Urinary bladder (tissue), 4 donors: Measurements from ENCODE around the gene TBC1D9B. TPM values are rescaled to one million over a fixed set of nuclear protein-coding genes. Genes with fewer than 3 reads are reported as not detected.

Experiments used
- DNase-seq: peaks from one replicate; pipeline ENCODE4 v3.0.0-alpha.2; 2015; ENCODE audit errors: extremely low spot score
- H3K27ac ChIP-seq: one replicate; pipeline ENCODE4 v1.5.1; 2013; ENCODE audit warnings: low read depth, mild to moderate bottlenecking, moderate library complexity
- H3K36me3 ChIP-seq: one replicate; pipeline ENCODE4 v1.6.1; 2013; ENCODE audit warnings: mild to moderate bottlenecking, moderate library complexity; ENCODE audit not compliant: insufficient read depth
- H3K4me1 ChIP-seq: one replicate; pipeline ENCODE4 v1.6.1; 2013; ENCODE audit warnings: mild to moderate bottlenecking, moderate library complexity; ENCODE audit not compliant: insufficient read depth
- H3K4me3 ChIP-seq: one replicate; pipeline ENCODE4 v1.5.1; 2013; ENCODE audit warnings: low read depth, low read length
- WGBS: extraction: QIAGEN DNeasy Blood & Tissue Kit; methylation state at CpG from one replicate; pipeline ENCODE4 v1.1.7; 2013; 5-methylcytosine and 5-hydroxymethylcytosine counted together
- polyA plus RNA-seq: library from polyadenylated mRNA; stranded (reverse); fragments of 200-250 nt; gene quantifications from one replicate; pipeline ENCODE4 v1.2.3, GENCODE V29; 2013
- small RNA-seq: library from RNA; depleted of rRNA; stranded (forward); fragments of <200 nt; gene quantifications from one replicate; pipeline ENCODE3, GENCODE V24; 2014
- total RNA-seq: library from RNA; depleted of rRNA; stranded (reverse); fragments of >200 nt; gene quantifications from one replicate; pipeline ENCODE4 v1.2.3, GENCODE V29; 2014
- donor health status: healthy with polysubstance abuse.
- donor health status: healthy.

TBC1D9B gene
- total and polyA plus RNA-seq, 2 donors: 46.4 to 74.1 TPM

GRCh38 chr5:179817890-179818745 lies 89.6 kb downstream of the TBC1D9B start:
- Histone ChIP-seq H3K4me3 (peak overlapping the region; percentile 21), H3K36me3 (no peaks in the 10 kb centered on the region), H3K27ac (peak overlapping the region; percentile 93), H3K4me1 (no peaks in the 10 kb centered on the region)
- DNase-seq: no peak
- 57% methylated on average over 14 of the region's 14 CpGs for WGBS

- Histone ChIP-seq H3K36me3 (no peaks in the 10 kb centered on the region), H3K4me3 (peak overlapping the region; percentile 44), H3K27ac (no peak overlapping the region), H3K4me1 (no peaks in the 10 kb centered on the region)
- DNase-seq: no peak
- WGBS: 84% methylated on average over 8 of the region's 8 CpGs
Observed at GRCh38 chr5:179817470-179817840, 90.2 kb downstream of the TBC1D9B start.

- no peak for DNase-seq
- WGBS: under 1% methylated on average over 72 of the region's 72 CpGs
- Histone ChIP-seq H3K36me3 (no peaks in the 10 kb centered on the region), H3K4me3 (peak overlapping the region; percentile 44), H3K27ac (peak overlapping the region; percentile 11), H3K4me1 (no peaks in the 10 kb centered on the region)
Observed at GRCh38 chr5:179816796-179817469, 90.8 kb downstream of the TBC1D9B start.

- WGBS: 43% methylated on average over 23 of the region's 23 CpGs
- no peak for DNase-seq
- Histone ChIP-seq H3K36me3 (no peaks in the 10 kb centered on the region), H3K4me1 (no peaks in the 10 kb centered on the region), H3K27ac (no peak overlapping the region), H3K4me3 (peak overlapping the region; percentile 44)
Observed at GRCh38 chr5:179816401-179816795, 91.3 kb downstream of the TBC1D9B start.

- WGBS: 92% methylated on average over 21 of the region's 21 CpGs
- H3K4me3 ChIP-seq: no peak overlapping the region
- no peaks in the 10 kb centered on the region for H3K4me1 ChIP-seq
- no peaks in the 10 kb centered on the region for H3K36me3 ChIP-seq
- DNase-seq: no peak
- no peak overlapping the region for H3K27ac ChIP-seq
Observed at GRCh38 chr5:179815491-179816249, 92.0 kb downstream of the TBC1D9B start.

- no peaks in the 10 kb centered on the region for H3K4me1 ChIP-seq
- 76% methylated on average over 3 of the region's 3 CpGs for WGBS
- H3K4me3 ChIP-seq: no peak overlapping the region
- H3K36me3 ChIP-seq: no peaks in the 10 kb centered on the region
- no peak overlapping the region for H3K27ac ChIP-seq
- DNase-seq: no peak
Observed at GRCh38 chr5:179814090-179814489, 93.6 kb downstream of the TBC1D9B start.

- no peak for DNase-seq
- Histone ChIP-seq H3K27ac (no peak overlapping the region), H3K4me3 (no peak overlapping the region), H3K36me3 (no peaks in the 10 kb centered on the region), H3K4me1 (no peaks in the 10 kb centered on the region)
- 94% methylated on average over 5 of the region's 5 CpGs for WGBS
Observed at GRCh38 chr5:179812997-179813607, 94.6 kb downstream of the TBC1D9B start.

- WGBS: 94% methylated on average over 27 of the region's 27 CpGs
- H3K4me1 ChIP-seq: no peaks in the 10 kb centered on the region
- no peak overlapping the region for H3K4me3 ChIP-seq
- DNase-seq: no peak
- no peak overlapping the region for H3K27ac ChIP-seq
- no peaks in the 10 kb centered on the region for H3K36me3 ChIP-seq
Observed at GRCh38 chr5:179812135-179812825, 95.4 kb downstream of the TBC1D9B start.

Small RNA genes lying within 50 kb of the gene (small RNA-seq; reads per million reads assigned to genes)
- not detected for gene RF00019

Other genes starting within 250 kb of the TBC1D9B start
- not detected for gene CBY3, start 226.9 kb downstream of the TBC1D9B start, total RNA-seq
- 0.11 TPM for gene CBY3, start 226.9 kb downstream of the TBC1D9B start, polyA plus RNA-seq
- gene CANX, start 208.9 kb downstream of the TBC1D9B start, total RNA-seq: 422 TPM
- gene CANX, start 208.9 kb downstream of the TBC1D9B start, polyA plus RNA-seq: 195 TPM
- 14.4 TPM for gene MAML1, start 175.1 kb downstream of the TBC1D9B start, total RNA-seq
- 19.8 TPM for gene MAML1, start 175.1 kb downstream of the TBC1D9B start, polyA plus RNA-seq
- 1.8 TPM for gene LTC4S, start 113.9 kb downstream of the TBC1D9B start, total RNA-seq
- gene LTC4S, start 113.9 kb downstream of the TBC1D9B start, polyA plus RNA-seq: 12.8 TPM
- gene MGAT4B, start 101.0 kb downstream of the TBC1D9B start, total RNA-seq: 38.9 TPM
- 64.6 TPM for gene MGAT4B, start 101.0 kb downstream of the TBC1D9B start, polyA plus RNA-seq
- 79.3 TPM for gene SQSTM1, start 87.0 kb downstream of the TBC1D9B start, total RNA-seq
- 426 TPM for gene SQSTM1, start 87.0 kb downstream of the TBC1D9B start, polyA plus RNA-seq
- gene MRNIP, start 49.1 kb downstream of the TBC1D9B start, total RNA-seq: 30.5 TPM
- 41.1 TPM for gene MRNIP, start 49.1 kb downstream of the TBC1D9B start, polyA plus RNA-seq
- gene RNF130, start 163.9 kb upstream of the TBC1D9B start, total RNA-seq: 69.2 TPM
- gene RNF130, start 163.9 kb upstream of the TBC1D9B start, polyA plus RNA-seq: 71.3 TPM